MCF 10A (cell line): Measurements from ENCODE around the gene RINT1. TPM values are rescaled to one million over a fixed set of nuclear protein-coding genes. Genes with fewer than 3 reads are reported as not detected.

Source experiments
- BruUV-seq: library from RNA; stranded (reverse); fragments of 400-500 nt; replicated peaks from 2 replicates; lab custom pipeline; 2021; lab: Mats Ljungman, UMichigan
- CTCF ChIA-PET: fragments of 300-600 bp; sonication (Branson Sonifier 250); formaldehyde crosslinking; extraction: SDS; loops from one replicate; lab custom pipeline; 2021; ENCODE audit warnings: antibody characterized with exemption, inconsistent platforms; lab: Yijun Ruan, JAX
- POLR2A ChIA-PET: fragments of 300-600, 350-650 bp; sonication (Branson Sonifier 250); formaldehyde crosslinking; extraction: SDS; loops from one replicate; lab custom pipeline; 2020; ENCODE audit warnings: antibody characterized with exemption, inconsistent platforms; lab: Yijun Ruan, JAX
- DNase-seq: peaks from one replicate; pipeline ENCODE4 v3.0.0-alpha.2; 2018; ENCODE audit not compliant: unreplicated experiment
- H3K27ac Mint-ChIP-seq: one replicate; pipeline ENCODE4 v1.8.0; 2022; ENCODE audit warnings: mild to moderate bottlenecking, low read depth, mixed read lengths; ENCODE audit not compliant: unreplicated experiment
- H3K27me3 Mint-ChIP-seq: one replicate; pipeline ENCODE4 v1.8.0; 2022; ENCODE audit warnings: mixed read lengths; ENCODE audit not compliant: insufficient read depth, unreplicated experiment
- H3K36me3 Mint-ChIP-seq: one replicate; pipeline ENCODE4 v1.8.0; 2022; ENCODE audit warnings: mild to moderate bottlenecking, moderate library complexity, mixed read lengths; ENCODE audit not compliant: insufficient read depth, unreplicated experiment
- H3K4me1 Mint-ChIP-seq: one replicate; pipeline ENCODE4 v1.8.0; 2022; ENCODE audit warnings: mixed read lengths; ENCODE audit not compliant: insufficient read depth, unreplicated experiment
- H3K4me3 Mint-ChIP-seq: one replicate; pipeline ENCODE4 v1.8.0; 2022; ENCODE audit warnings: mild to moderate bottlenecking, moderate library complexity, mixed read lengths; ENCODE audit not compliant: unreplicated experiment
- H3K9me3 Mint-ChIP-seq: one replicate; pipeline ENCODE4 v1.8.0; 2022; ENCODE audit warnings: mixed read lengths; ENCODE audit not compliant: unreplicated experiment
- intact Hi-C: fragments of 100-400 bp; cut with micrococcal nuclease; formaldehyde crosslinking; loops from 2 replicates; pipeline ENCODE4 v1.14.1; 2022
- total RNA-seq: library from RNA; stranded (reverse); gene quantifications from 2 replicates; pipeline ENCODE4 v1.2.3, GENCODE V29; 2022
- TF ChIP-seq, protein P1 (sequence below): fragments of 200-600 bp; IDR thresholded peaks from one replicate; pipeline ENCODE4 v1.8.0; 2022; ENCODE audit warnings: antibody characterized with exemption, mild to moderate bottlenecking; ENCODE audit not compliant: unreplicated experiment

The RINT1 gene
- total RNA-seq, 1 experiment from 2014 or later: 29.2 TPM

DNA sequence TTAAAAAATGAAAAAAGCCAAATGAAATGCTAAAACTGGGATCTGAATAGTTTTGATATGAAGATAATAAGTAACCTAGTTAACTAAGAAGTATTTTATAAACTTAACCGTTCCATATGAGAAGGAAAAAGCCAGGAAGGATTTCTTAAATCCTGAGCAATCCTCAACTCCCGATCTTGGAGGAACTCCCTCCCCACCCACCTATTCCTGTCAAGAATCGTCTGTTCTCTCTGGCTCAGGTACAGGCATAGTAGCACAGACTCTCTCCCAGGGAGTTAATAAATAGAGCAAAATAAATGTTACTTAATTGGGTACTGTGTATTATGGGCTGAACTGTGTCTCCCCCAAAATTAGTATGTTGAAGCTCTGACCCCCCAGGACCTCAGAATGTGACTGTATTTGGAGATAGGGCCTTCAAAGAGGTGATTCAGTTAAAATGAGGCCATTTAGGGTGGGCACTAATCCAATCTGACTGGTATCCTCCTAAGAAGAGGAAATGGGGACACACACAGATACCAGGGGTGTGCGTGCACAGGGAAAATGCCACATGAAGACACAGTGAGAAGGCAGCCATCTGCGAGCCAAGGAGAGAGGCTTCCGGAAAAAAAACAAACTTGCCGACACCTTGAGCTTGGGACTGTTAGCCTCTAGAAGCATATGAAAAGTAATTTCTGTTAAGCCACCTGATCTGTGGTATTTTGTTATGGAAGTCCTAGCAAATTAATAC lies 38.6 kb upstream of the RINT1 start:
- intact Hi-C loops: no loop called here
- Mint-ChIP-seq H3K4me1 (no peaks in the 10 kb centered on the region), H3K36me3 (peaks cover 39% of the 10 kb centered on the region), H3K27me3 (no peaks in the 10 kb centered on the region), H3K27ac (no peak overlapping the region), H3K9me3 (no peaks in the 10 kb centered on the region), H3K4me3 (no peak overlapping the region)
- ChIA-PET POLR2A (no interaction called here), CTCF (interaction anchor here (0.6 to 0.8 kb wide), 3 partner anchors 64 to 87 kb away, joined by 3 read pairs; no protein-coding TSS in a partner anchor)
- BruUV-seq: no TSS peak
- DNase-seq: no peak
- TF ChIP-seq, protein P1, sequence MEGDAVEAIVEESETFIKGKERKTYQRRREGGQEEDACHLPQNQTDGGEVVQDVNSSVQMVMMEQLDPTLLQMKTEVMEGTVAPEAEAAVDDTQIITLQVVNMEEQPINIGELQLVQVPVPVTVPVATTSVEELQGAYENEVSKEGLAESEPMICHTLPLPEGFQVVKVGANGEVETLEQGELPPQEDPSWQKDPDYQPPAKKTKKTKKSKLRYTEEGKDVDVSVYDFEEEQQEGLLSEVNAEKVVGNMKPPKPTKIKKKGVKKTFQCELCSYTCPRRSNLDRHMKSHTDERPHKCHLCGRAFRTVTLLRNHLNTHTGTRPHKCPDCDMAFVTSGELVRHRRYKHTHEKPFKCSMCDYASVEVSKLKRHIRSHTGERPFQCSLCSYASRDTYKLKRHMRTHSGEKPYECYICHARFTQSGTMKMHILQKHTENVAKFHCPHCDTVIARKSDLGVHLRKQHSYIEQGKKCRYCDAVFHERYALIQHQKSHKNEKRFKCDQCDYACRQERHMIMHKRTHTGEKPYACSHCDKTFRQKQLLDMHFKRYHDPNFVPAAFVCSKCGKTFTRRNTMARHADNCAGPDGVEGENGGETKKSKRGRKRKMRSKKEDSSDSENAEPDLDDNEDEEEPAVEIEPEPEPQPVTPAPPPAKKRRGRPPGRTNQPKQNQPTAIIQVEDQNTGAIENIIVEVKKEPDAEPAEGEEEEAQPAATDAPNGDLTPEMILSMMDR: no peak

DNA sequence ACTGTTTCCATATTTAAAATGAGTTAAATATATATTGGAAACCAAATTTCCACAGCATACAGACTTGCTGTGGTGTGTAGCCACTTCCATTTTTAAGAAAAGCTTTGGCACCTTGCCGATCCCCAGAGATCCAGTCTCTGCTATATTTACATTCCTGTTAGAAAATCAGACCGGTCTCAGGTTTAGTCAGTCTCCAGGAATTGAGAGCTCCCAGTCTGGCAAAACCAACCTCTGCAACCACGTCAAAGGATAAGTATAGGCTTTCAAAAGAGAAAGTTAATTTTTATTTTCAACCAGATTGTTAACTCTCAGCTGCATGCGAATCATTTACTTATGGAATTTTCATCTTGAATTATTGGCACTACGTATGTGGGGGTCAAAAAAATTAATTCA lies 38.1 kb upstream of the RINT1 start:
- BruUV-seq: no TSS peak
- DNase-seq: no peak
- Mint-ChIP-seq H3K27ac (no peak overlapping the region), H3K36me3 (peaks cover 44% of the 10 kb centered on the region), H3K4me3 (no peak overlapping the region), H3K27me3 (no peaks in the 10 kb centered on the region), H3K9me3 (no peaks in the 10 kb centered on the region), H3K4me1 (no peaks in the 10 kb centered on the region)
- intact Hi-C loops: no loop called here
- TF ChIP-seq, protein P1: no peak
- POLR2A ChIA-PET: interaction anchor here (0.6 kb wide), 1 partner anchor 81 kb away, joined by 3 read pairs; no protein-coding TSS in a partner anchor
- CTCF ChIA-PET: interaction anchor here (0.6 to 0.8 kb wide), 3 partner anchors 64 to 86 kb away, joined by 3 read pairs; no protein-coding TSS in a partner anchor

DNA sequence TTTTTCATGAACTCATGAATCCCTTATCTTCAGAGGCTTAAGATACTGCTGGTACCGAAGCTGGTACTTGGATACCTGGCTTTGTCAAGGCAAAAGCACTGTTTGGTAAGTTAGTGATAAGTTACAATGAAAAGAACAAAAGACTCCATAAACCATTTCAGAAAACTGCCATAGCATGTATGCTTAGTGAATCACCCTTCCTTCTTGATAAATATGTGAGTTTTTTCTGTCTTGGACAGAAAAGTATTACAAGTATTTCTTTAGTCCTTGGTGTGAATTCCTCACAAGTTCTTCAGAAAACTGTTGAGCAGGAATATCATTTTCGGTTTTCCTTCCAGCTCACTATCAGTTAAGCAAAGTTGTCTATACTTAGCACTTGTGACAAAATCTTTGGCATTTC lies 35.5 kb upstream of the RINT1 start:
- Mint-ChIP-seq H3K27me3 (no peaks in the 10 kb centered on the region), H3K4me1 (no peaks in the 10 kb centered on the region), H3K36me3 (peaks cover 45% of the 10 kb centered on the region), H3K9me3 (no peaks in the 10 kb centered on the region), H3K27ac (no peak overlapping the region), H3K4me3 (no peak overlapping the region)
- ChIA-PET CTCF (interaction anchor here (1.2 kb wide), 2 partner anchors 11 to 35 kb away, joined by 5 to 7 read pairs; partner anchors contain the start of gene RINT1), POLR2A (interaction anchor here (1.1 kb wide), 1 partner anchor 22 kb away, joined by 3 read pairs; no protein-coding TSS in a partner anchor)
- TF ChIP-seq, protein P1: no peak
- intact Hi-C loops: no loop called here
- DNase-seq: no peak
- no TSS peak for BruUV-seq

DNA sequence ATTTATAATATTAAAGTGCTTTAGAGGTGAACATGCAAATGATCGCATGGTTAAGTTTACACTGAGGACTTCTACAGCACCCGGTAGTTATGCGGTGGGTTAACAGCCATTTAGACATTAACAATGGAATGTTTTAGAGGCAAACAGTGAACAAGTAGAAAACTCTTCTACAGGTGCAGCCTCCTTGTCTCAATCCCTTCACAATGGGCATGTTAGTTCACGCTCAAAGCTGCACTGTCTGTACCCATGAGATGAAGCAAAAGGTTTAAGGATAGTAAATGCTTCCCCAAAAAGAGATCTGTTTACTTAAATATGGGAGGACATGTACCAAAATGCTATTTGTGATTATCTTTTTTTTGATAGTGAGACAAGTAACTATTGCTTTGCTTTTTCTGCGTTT lies 35.0 kb upstream of the RINT1 start:
- no TSS peak for BruUV-seq
- Mint-ChIP-seq H3K4me3 (no peak overlapping the region), H3K4me1 (no peaks in the 10 kb centered on the region), H3K36me3 (peaks cover 46% of the 10 kb centered on the region), H3K27ac (no peak overlapping the region), H3K27me3 (no peaks in the 10 kb centered on the region), H3K9me3 (no peaks in the 10 kb centered on the region)
- DNase-seq: no peak
- POLR2A ChIA-PET: interaction anchor here (0.7 kb wide), 1 partner anchor 50 kb away, joined by 3 read pairs; no protein-coding TSS in a partner anchor
- CTCF ChIA-PET: interaction anchor here (0.8 to 1.2 kb wide), 2 partner anchors 35 to 91 kb away, joined by 6 to 7 read pairs; partner anchors contain the start of gene RINT1
- TF ChIP-seq, protein P1: no peak
- intact Hi-C loops: no loop called here
